Testis (tissue), 3 donors: ENCODE results near the gene WFS1. TPM values are rescaled to one million over a fixed set of nuclear protein-coding genes. Genes with fewer than 3 reads are reported as not detected.

Experiments used
- DNase-seq: peaks from one replicate; pipeline ENCODE4 v3.0.0-alpha.2; 2019
- H3K27ac ChIP-seq, 2 donors: fragments of 200-600 bp; sonication (generic); one replicate each; pipeline ENCODE4 v1.5.1; 2019
- H3K27me3 ChIP-seq: fragments of 200-600 bp; sonication (generic); one replicate; pipeline ENCODE4 v1.5.1; 2019
- H3K36me3 ChIP-seq: fragments of 200-600 bp; sonication (generic); one replicate; pipeline ENCODE4 v1.5.1; 2017; ENCODE audit warnings: low read depth; ENCODE audit errors: missing control alignments
- H3K4me1 ChIP-seq: fragments of 200-600 bp; sonication (generic); one replicate; pipeline ENCODE4 v1.5.1; 2019
- H3K4me3 ChIP-seq, 2 donors: fragments of 200-600 bp; sonication (generic); one replicate each; pipeline ENCODE4 v1.5.1; 2017 to 2019
- H3K9me3 ChIP-seq: fragments of 200-600 bp; sonication (generic); one replicate; pipeline ENCODE4 v1.5.1; 2017
- CTCF ChIP-seq, 3 experiments: fragments of 450-650 bp in 2 of 3; fragments of 200-600 bp in 1 of 3; sonication (generic) in 1 of 3; IDR thresholded peaks; one replicate each; pipeline ENCODE4 v1.5.1; 2016 to 2019; ENCODE audit warnings: antibody characterized with exemption in 3 of 3, mild to moderate bottlenecking in 2 of 3, moderate library complexity in 1 of 3
- POLR2A ChIP-seq: fragments of 450-650 bp; IDR thresholded peaks from one replicate; pipeline ENCODE4 v1.6.1; 2017; ENCODE audit warnings: antibody characterized with exemption, mild to moderate bottlenecking, moderate library complexity
- WGBS, 2 donors: methylation state at CpG; one replicate each; pipeline ENCODE4 v1.1.5; 2018; 5-methylcytosine and 5-hydroxymethylcytosine counted together
- intact Hi-C: fragments of 100-400 bp; cut with DNase I; formaldehyde crosslinking; loops from one replicate; pipeline ENCODE4 v1.15.1; 2023; ENCODE audit warnings: low total_unique reads
- polyA plus RNA-seq: library from polyadenylated mRNA; stranded (reverse); fragments of 350-450 nt; fragmentation: Illumina TruSeq; extraction: RNeasy Lipid Tissue Mini Kit (QIAGEN cat#74804); gene quantifications from one replicate; pipeline ENCODE4 v1.2.3, GENCODE V29; 2014; ENCODE audit warnings: low read depth, low replicate concordance; ENCODE audit not compliant: insufficient read depth
- total RNA-seq, 2 donors: library from RNA; depleted of rRNA; stranded (reverse); fragments of >200 nt; gene quantifications; one replicate each; pipeline ENCODE4 v1.2.3, GENCODE V29; 2016

Gene WFS1
- total and polyA plus RNA-seq, 3 donors from 2014 or later = 80.4 to 202 (median 124) TPM

GRCh38 chr4:6263526-6264224, 6.0 kb upstream of the WFS1 start:
- DNase-seq = no peak
- Histone ChIP-seq H3K36me3 (no peaks in the 10 kb centered on the region), H3K27ac (no peak overlapping the region), H3K9me3 (no peaks in the 10 kb centered on the region), H3K27me3 (no peaks in the 10 kb centered on the region), H3K4me1 (peaks cover 1% of the 10 kb centered on the region), H3K4me3 (no peak overlapping the region)
- 67 to 78% methylated on average over 11 to 15 of the region's 15 CpGs for WGBS, 2 donors
- intact Hi-C loops = no loop called here
- TF ChIP-seq CTCF (IDR thresholded peaks at IDR 0.05) (no peak), POLR2A (no peak)

- 72 to 75% methylated on average over 3 of the region's 3 CpGs for WGBS, 2 donors
- H3K4me3 ChIP-seq = no peak overlapping the region
- H3K36me3 ChIP-seq = no peaks in the 10 kb centered on the region
- H3K4me1 ChIP-seq = peaks cover 6% of the 10 kb centered on the region
- peak; percentile 74 for DNase-seq
- H3K9me3 ChIP-seq = no peaks in the 10 kb centered on the region
- H3K27ac ChIP-seq = no peak overlapping the region
- no peaks in the 10 kb centered on the region for H3K27me3 ChIP-seq
- intact Hi-C loops = no loop called here
- TF ChIP-seq POLR2A (no peak), CTCF (IDR thresholded peaks at IDR 0.05) (peak in 2 of 3 experiments; percentile 18 to 33)
Measured at GRCh38 chr4:6264225-6264540, 5.5 kb upstream of the WFS1 start.

GRCh38 chr4:6265546-6265945, 4.1 kb upstream of the WFS1 start:
- Histone ChIP-seq H3K36me3 (no peaks in the 10 kb centered on the region), H3K27ac (no peak overlapping the region), H3K4me1 (peaks cover 10% of the 10 kb centered on the region), H3K27me3 (no peaks in the 10 kb centered on the region), H3K4me3 (no peak overlapping the region), H3K9me3 (no peaks in the 10 kb centered on the region)
- 88 to 94% methylated on average over 3 of the region's 3 CpGs for WGBS, 2 donors
- TF ChIP-seq CTCF (IDR thresholded peaks at IDR 0.05) = no peak
- no peak for TF ChIP-seq POLR2A
- intact Hi-C loops = loop anchor here (5.0 kb wide), 1 partner anchor 62 kb away; no protein-coding TSS in a partner anchor
- no peak for DNase-seq

- DNase-seq = no peak
- Histone ChIP-seq H3K4me3 (no peak overlapping the region), H3K9me3 (no peaks in the 10 kb centered on the region), H3K27me3 (no peaks in the 10 kb centered on the region), H3K36me3 (no peaks in the 10 kb centered on the region), H3K27ac (no peak overlapping the region), H3K4me1 (peaks cover 30% of the 10 kb centered on the region)
- TF ChIP-seq CTCF (IDR thresholded peaks at IDR 0.05) = no peak
- TF ChIP-seq POLR2A = no peak
- 76 to 83% methylated on average over 3 of the region's 3 CpGs for WGBS, 2 donors
- intact Hi-C loops = loop anchor here (5.0 kb wide), 1 partner anchor 60 kb away; no protein-coding TSS in a partner anchor
Measured at GRCh38 chr4:6267573-6267972, 2.1 kb upstream of the WFS1 start.
